HepG2 (cell line): Measurements from ENCODE around the gene KLF15. TPM values are rescaled to one million over a fixed set of nuclear protein-coding genes. Genes with fewer than 3 reads are reported as not detected.

Experiments used
- MNT ChIP-seq: fragments of 450-650 bp; IDR thresholded peaks from 2 replicates; pipeline ENCODE4 v1.6.1; 2016
- NFE2 ChIP-seq: sonication (generic); formaldehyde crosslinking; IDR thresholded peaks from 2 replicates; pipeline ENCODE4 v1.4.0; 2020; ENCODE audit warnings: missing genetic modification reagents
- STAG1 ChIP-seq: sonication (generic); formaldehyde crosslinking; IDR thresholded peaks from 2 replicates; pipeline ENCODE4 v1.4.0; 2020; ENCODE audit warnings: missing genetic modification reagents
- TOE1 ChIP-seq: sonication (generic); formaldehyde crosslinking; IDR thresholded peaks from 2 replicates; pipeline ENCODE4 v1.4.0; 2020; ENCODE audit warnings: mild to moderate bottlenecking, missing genetic modification reagents
- ZNF121 ChIP-seq: sonication (generic); formaldehyde crosslinking; IDR thresholded peaks from 2 replicates; pipeline ENCODE4 v1.5.0; 2020; ENCODE audit warnings: mild to moderate bottlenecking, missing genetic modification reagents
- ZNF30 ChIP-seq: sonication (generic); formaldehyde crosslinking; IDR thresholded peaks from 2 replicates; pipeline ENCODE4 v1.5.0; 2020; ENCODE audit warnings: mild to moderate bottlenecking, missing genetic modification reagents
- ZNF326 ChIP-seq: sonication (generic); formaldehyde crosslinking; IDR thresholded peaks from 2 replicates; pipeline ENCODE4 v1.4.0; 2020; ENCODE audit warnings: missing genetic modification reagents, borderline replicate concordance
- ZNF33A ChIP-seq: sonication (generic); formaldehyde crosslinking; IDR thresholded peaks from 2 replicates; pipeline ENCODE4 v1.5.1; 2020; ENCODE audit warnings: missing genetic modification reagents, mild to moderate bottlenecking, moderate library complexity, borderline replicate concordance
- ZNF549 ChIP-seq: sonication (generic); formaldehyde crosslinking; IDR thresholded peaks from 2 replicates; pipeline ENCODE4 v1.5.0; 2020; ENCODE audit warnings: missing genetic modification reagents
- ZNF589 ChIP-seq: sonication (generic); formaldehyde crosslinking; conservative IDR thresholded peaks from 2 replicates; pipeline ENCODE4 v1.8.0; 2022; ENCODE audit warnings: mild to moderate bottlenecking, moderate library complexity, missing genetic modification reagents
- ZNF615 ChIP-seq: sonication (generic); formaldehyde crosslinking; IDR thresholded peaks from 2 replicates; pipeline ENCODE4 v1.5.0; 2020; ENCODE audit warnings: mild to moderate bottlenecking, missing genetic modification reagents, borderline replicate concordance
- ZNF773 ChIP-seq: sonication (generic); formaldehyde crosslinking; IDR thresholded peaks from 2 replicates; pipeline ENCODE4 v1.4.0; 2020; ENCODE audit warnings: missing genetic modification reagents, borderline replicate concordance
- ZSCAN29 ChIP-seq: sonication (generic); formaldehyde crosslinking; conservative IDR thresholded peaks from 2 replicates; pipeline ENCODE4 v1.4.0; 2020; ENCODE audit warnings: mild to moderate bottlenecking, missing genetic modification reagents
- polyA plus RNA-seq, 8 experiments: library from polyadenylated mRNA; depleted of rRNA in 3 of 8; stranded (reverse) in 7 of 8; unstranded in 1 of 8; fragments of >200 nt; fragmentation: Illumina TruSeq in 4 of 8; extraction: Trizol in 4 of 8; gene quantifications; 2 replicates each; pipeline versions ENCODE4 v1.2.1 to v1.2.3, GENCODE V29; 2011 to 2016; ENCODE audit warnings: low read depth in 4 of 8, missing spikeins in 1 of 8, mixed read lengths in 1 of 8; ENCODE audit not compliant: insufficient read depth in 1 of 8
- total RNA-seq, 5 experiments: library from RNA; depleted of rRNA; stranded (reverse); fragments of >200 nt; fragmentation: Illumina TruSeq; extraction: Trizol; gene quantifications; 2 replicates each; pipeline ENCODE4 v1.2.3, GENCODE V29; 2016; ENCODE audit warnings: low read depth in 1 of 5
- TF ChIP-seq, protein P1 (sequence below): sonication (generic); formaldehyde crosslinking; IDR thresholded peaks from 2 replicates; pipeline ENCODE4 v1.5.0; 2020; ENCODE audit warnings: mild to moderate bottlenecking, missing genetic modification reagents, borderline replicate concordance
- TF ChIP-seq, protein P2 (sequence below): sonication (generic); formaldehyde crosslinking; IDR thresholded peaks from 2 replicates; pipeline ENCODE4 v1.4.0; 2020; ENCODE audit warnings: missing genetic modification reagents
- TF ChIP-seq, protein P3 (sequence below): sonication (generic); formaldehyde crosslinking; IDR thresholded peaks from 2 replicates; pipeline ENCODE4 v1.5.0; 2020; ENCODE audit warnings: mild to moderate bottlenecking, missing genetic modification reagents, borderline replicate concordance

KLF15 gene
- total and polyA plus RNA-seq, 2 of the 13 experiments (the other 11 are each of a cell fraction or from before 2014, with no cell fraction given) = 7.1 to 7.8 TPM

- TF ChIP-seq ZSCAN29 = peak; percentile 63; the same call in 1 of the 2 replicates
- 0 out of 2 replicates have a peak, but pooled peaks have one; percentile 26 for TF ChIP-seq ZNF773 (CRISPR knock-in tag)
- no peak for TF ChIP-seq ZNF30
- 0 out of 2 replicates have a peak, but pooled peaks have one; percentile 75 for TF ChIP-seq ZNF615 (CRISPR knock-in tag)
- TF ChIP-seq STAG1 (CRISPR knock-in tag) = no peak
- TF ChIP-seq ZNF589 (CRISPR knock-in tag) = no peak
- TF ChIP-seq TOE1 (CRISPR knock-in tag) = no peak
- no peak for TF ChIP-seq ZNF33A (CRISPR knock-in tag)
- peak; percentile 78 for TF ChIP-seq MNT
- no peak for TF ChIP-seq NFE2 (CRISPR knock-in tag)
- peak; percentile 50; the same call in 1 of the 2 replicates for TF ChIP-seq ZNF121 (CRISPR knock-in tag)
- TF ChIP-seq, protein P1, sequence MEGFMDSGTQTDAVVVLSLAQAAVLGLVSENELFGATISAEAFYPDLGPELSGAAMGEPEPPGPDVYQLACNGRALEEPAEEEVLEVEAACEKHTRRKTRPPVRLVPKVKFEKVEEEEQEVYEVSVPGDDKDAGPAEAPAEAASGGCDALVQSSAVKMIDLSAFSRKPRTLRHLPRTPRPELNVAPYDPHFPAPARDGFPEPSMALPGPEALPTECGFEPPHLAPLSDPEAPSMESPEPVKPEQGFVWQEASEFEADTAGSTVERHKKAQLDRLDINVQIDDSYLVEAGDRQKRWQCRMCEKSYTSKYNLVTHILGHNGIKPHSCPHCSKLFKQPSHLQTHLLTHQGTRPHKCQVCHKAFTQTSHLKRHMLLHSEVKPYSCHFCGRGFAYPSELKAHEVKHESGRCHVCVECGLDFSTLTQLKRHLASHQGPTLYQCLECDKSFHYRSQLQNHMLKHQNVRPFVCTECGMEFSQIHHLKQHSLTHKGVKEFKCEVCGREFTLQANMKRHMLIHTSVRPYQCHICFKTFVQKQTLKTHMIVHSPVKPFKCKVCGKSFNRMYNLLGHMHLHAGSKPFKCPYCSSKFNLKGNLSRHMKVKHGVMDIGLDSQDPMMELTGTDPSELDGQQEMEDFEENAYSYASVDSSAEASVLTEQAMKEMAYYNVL (CRISPR knock-in tag) = peak; percentile 73; the same call in 1 of the 2 replicates
- TF ChIP-seq, protein P2, sequence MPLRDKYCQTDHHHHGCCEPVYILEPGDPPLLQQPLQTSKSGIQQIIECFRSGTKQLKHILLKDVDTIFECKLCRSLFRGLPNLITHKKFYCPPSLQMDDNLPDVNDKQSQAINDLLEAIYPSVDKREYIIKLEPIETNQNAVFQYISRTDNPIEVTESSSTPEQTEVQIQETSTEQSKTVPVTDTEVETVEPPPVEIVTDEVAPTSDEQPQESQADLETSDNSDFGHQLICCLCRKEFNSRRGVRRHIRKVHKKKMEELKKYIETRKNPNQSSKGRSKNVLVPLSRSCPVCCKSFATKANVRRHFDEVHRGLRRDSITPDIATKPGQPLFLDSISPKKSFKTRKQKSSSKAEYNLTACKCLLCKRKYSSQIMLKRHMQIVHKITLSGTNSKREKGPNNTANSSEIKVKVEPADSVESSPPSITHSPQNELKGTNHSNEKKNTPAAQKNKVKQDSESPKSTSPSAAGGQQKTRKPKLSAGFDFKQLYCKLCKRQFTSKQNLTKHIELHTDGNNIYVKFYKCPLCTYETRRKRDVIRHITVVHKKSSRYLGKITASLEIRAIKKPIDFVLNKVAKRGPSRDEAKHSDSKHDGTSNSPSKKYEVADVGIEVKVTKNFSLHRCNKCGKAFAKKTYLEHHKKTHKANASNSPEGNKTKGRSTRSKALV (CRISPR knock-in tag) = no peak
- TF ChIP-seq, protein P3, sequence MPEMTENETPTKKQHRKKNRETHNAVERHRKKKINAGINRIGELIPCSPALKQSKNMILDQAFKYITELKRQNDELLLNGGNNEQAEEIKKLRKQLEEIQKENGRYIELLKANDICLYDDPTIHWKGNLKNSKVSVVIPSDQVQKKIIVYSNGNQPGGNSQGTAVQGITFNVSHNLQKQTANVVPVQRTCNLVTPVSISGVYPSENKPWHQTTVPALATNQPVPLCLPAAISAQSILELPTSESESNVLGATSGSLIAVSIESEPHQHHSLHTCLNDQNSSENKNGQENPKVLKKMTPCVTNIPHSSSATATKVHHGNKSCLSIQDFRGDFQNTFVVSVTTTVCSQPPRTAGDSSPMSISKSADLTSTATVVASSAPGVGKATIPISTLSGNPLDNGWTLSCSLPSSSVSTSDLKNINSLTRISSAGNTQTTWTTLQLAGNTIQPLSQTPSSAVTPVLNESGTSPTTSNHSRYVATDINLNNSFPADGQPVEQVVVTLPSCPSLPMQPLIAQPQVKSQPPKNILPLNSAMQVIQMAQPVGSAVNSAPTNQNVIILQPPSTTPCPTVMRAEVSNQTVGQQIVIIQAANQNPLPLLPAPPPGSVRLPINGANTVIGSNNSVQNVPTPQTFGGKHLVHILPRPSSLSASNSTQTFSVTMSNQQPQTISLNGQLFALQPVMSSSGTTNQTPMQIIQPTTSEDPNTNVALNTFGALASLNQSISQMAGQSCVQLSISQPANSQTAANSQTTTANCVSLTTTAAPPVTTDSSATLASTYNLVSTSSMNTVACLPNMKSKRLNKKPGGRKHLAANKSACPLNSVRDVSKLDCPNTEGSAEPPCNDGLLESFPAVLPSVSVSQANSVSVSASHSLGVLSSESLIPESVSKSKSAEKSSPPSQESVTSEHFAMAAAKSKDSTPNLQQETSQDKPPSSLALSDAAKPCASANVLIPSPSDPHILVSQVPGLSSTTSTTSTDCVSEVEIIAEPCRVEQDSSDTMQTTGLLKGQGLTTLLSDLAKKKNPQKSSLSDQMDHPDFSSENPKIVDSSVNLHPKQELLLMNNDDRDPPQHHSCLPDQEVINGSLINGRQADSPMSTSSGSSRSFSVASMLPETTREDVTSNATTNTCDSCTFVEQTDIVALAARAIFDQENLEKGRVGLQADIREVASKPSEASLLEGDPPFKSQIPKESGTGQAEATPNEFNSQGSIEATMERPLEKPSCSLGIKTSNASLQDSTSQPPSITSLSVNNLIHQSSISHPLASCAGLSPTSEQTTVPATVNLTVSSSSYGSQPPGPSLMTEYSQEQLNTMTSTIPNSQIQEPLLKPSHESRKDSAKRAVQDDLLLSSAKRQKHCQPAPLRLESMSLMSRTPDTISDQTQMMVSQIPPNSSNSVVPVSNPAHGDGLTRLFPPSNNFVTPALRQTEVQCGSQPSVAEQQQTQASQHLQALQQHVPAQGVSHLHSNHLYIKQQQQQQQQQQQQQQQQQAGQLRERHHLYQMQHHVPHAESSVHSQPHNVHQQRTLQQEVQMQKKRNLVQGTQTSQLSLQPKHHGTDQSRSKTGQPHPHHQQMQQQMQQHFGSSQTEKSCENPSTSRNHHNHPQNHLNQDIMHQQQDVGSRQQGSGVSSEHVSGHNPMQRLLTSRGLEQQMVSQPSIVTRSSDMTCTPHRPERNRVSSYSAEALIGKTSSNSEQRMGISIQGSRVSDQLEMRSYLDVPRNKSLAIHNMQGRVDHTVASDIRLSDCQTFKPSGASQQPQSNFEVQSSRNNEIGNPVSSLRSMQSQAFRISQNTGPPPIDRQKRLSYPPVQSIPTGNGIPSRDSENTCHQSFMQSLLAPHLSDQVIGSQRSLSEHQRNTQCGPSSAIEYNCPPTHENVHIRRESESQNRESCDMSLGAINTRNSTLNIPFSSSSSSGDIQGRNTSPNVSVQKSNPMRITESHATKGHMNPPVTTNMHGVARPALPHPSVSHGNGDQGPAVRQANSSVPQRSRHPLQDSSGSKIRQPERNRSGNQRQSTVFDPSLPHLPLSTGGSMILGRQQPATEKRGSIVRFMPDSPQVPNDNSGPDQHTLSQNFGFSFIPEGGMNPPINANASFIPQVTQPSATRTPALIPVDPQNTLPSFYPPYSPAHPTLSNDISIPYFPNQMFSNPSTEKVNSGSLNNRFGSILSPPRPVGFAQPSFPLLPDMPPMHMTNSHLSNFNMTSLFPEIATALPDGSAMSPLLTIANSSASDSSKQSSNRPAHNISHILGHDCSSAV (CRISPR knock-in tag) = no peak
- no peak for TF ChIP-seq ZNF549 (CRISPR knock-in tag)
- no peak for TF ChIP-seq ZNF326 (CRISPR knock-in tag)
Measured at GRCh38 chr3:126355777-126356372, 1.3 kb downstream of the KLF15 start (continued).
